OCI-LY7 (cell line): ENCODE results near the gene CACNG8. TPM values are rescaled to one million over a fixed set of nuclear protein-coding genes. Genes with fewer than 3 reads are reported as not detected.

Experiments
- BruUV-seq: library from RNA; stranded (reverse); fragments of 400-500 nt; replicated peaks from 2 replicates; lab custom pipeline; 2021; lab: Mats Ljungman, UMichigan
- CTCF ChIA-PET: fragments of 300-600 bp; sonication (Branson Sonifier 250); formaldehyde crosslinking; loops from one replicate; lab custom pipeline; 2022; ENCODE audit warnings: antibody characterized with exemption; ENCODE audit not compliant: unreplicated experiment; lab: Charles Lee
- POLR2A ChIA-PET: fragments of 300-600 bp; sonication (Branson Sonifier 250); formaldehyde crosslinking; loops from one replicate; lab custom pipeline; 2022; ENCODE audit warnings: antibody characterized with exemption; lab: Charles Lee
- DNase-seq: peaks from one replicate; pipeline ENCODE4 v3.0.0-alpha.2; 2015; ENCODE audit warnings: low spot score
- H2AFZ ChIP-seq: fragments of 200-600 bp; sonication (generic), shearing (Covaris generic); 2 replicates; pipeline ENCODE4 v1.6.1; 2014; ENCODE audit warnings: mild to moderate bottlenecking, antibody characterized with exemption, low read length, moderate library complexity
- H3K27ac ChIP-seq: fragments of 200-600 bp; sonication (generic); 2 replicates; pipeline ENCODE4 v1.5.1; 2014; ENCODE audit warnings: mixed run types, low read depth, mild to moderate bottlenecking, moderate library complexity, low read length, inconsistent platforms; ENCODE audit not compliant: poor library complexity, severe bottlenecking
- H3K36me3 ChIP-seq: fragments of 200-600 bp; sonication (generic); 2 replicates; pipeline ENCODE4 v1.6.1; 2014; ENCODE audit warnings: mild to moderate bottlenecking, antibody characterized with exemption, low read length, moderate library complexity, mixed read lengths; ENCODE audit not compliant: insufficient read depth
- H3K4me1 ChIP-seq: fragments of 200-600 bp; sonication (generic); 2 replicates; pipeline ENCODE4 v1.5.1; 2014; ENCODE audit warnings: mild to moderate bottlenecking, low read length; ENCODE audit not compliant: insufficient read depth, poor library complexity, severe bottlenecking
- H3K4me2 ChIP-seq: fragments of 200-600 bp; sonication (generic); 2 replicates; pipeline ENCODE4 v1.6.1; 2014; ENCODE audit warnings: mild to moderate bottlenecking, low read length
- H3K4me3 ChIP-seq: fragments of 200-600 bp; sonication (generic); 2 replicates; pipeline ENCODE4 v1.5.1; 2014; ENCODE audit warnings: mild to moderate bottlenecking, low read depth, low read length; ENCODE audit not compliant: poor library complexity, severe bottlenecking
- H3K79me2 ChIP-seq: fragments of 200-600 bp; sonication (generic); 2 replicates; pipeline ENCODE4 v1.6.1; 2016; ENCODE audit warnings: low read depth, mild to moderate bottlenecking, low read length, moderate library complexity, mixed read lengths; ENCODE audit not compliant: insufficient read depth
- H3K9me2 ChIP-seq: fragments of 200-600 bp; sonication (generic); 2 replicates; pipeline ENCODE4 v1.6.1; 2016; ENCODE audit warnings: mild to moderate bottlenecking, low read length, mixed read lengths; ENCODE audit not compliant: insufficient read depth
- H3K9me3 ChIP-seq: fragments of 200-600 bp; sonication (generic); 2 replicates; pipeline ENCODE4 v1.6.1; 2014; ENCODE audit warnings: mild to moderate bottlenecking, mixed run types, low read length, mixed read lengths
- H4K20me1 ChIP-seq: fragments of 200-600 bp; sonication (generic); 2 replicates; pipeline ENCODE4 v1.6.1; 2014; ENCODE audit warnings: mild to moderate bottlenecking, antibody characterized with exemption, low read length, moderate library complexity, mixed read lengths; ENCODE audit not compliant: insufficient read depth
- CTCF ChIP-seq: fragments of 200-600 bp; sonication (generic); conservative IDR thresholded peaks from 2 replicates; pipeline ENCODE4 v1.5.1; 2014; ENCODE audit warnings: mild to moderate bottlenecking, antibody characterized with exemption, low read length, moderate library complexity, mixed read lengths
- EZH2phosphoT487 ChIP-seq: fragments of 200-600 bp; sonication (generic); IDR thresholded peaks from 2 replicates; pipeline ENCODE4 v1.6.1; 2018; ENCODE audit warnings: low read depth, borderline replicate concordance, mild to moderate bottlenecking, mixed run types, antibody characterized with exemption, low read length, moderate library complexity, mixed read lengths
- intact Hi-C: fragments of 100-400 bp; cut with micrococcal nuclease; formaldehyde crosslinking; loops from one replicate; pipeline ENCODE4 v1.10.0; 2022; ENCODE audit not compliant: unreplicated experiment
- total RNA-seq, 2 experiments: library from RNA; depleted of rRNA in 1 of 2; stranded (reverse); fragments of >200 nt in 1 of 2; shearing (Covaris generic) in 1 of 2; gene quantifications; 2 replicates each; pipeline ENCODE4 v1.2.3, GENCODE V29; 2014 to 2022

The CACNG8 gene
- total RNA-seq, 2 experiments from 2014 or later: not detected

- peaks cover 16% of the 10 kb centered on the region for H3K4me1 ChIP-seq
- no peak overlapping the region for H3K4me3 ChIP-seq
- H4K20me1 ChIP-seq: no peaks in the 10 kb centered on the region
- H3K4me2 ChIP-seq: no peak overlapping the region
- ChIA-PET POLR2A (no interaction called here), CTCF (no interaction called here)
- no peak for DNase-seq
- no peaks in the 10 kb centered on the region for H3K9me2 ChIP-seq
- no peak for TF ChIP-seq EZH2phosphoT487
- H3K27ac ChIP-seq: no peak overlapping the region
- H3K9me3 ChIP-seq: no peaks in the 10 kb centered on the region
- no peaks in the 10 kb centered on the region for H3K36me3 ChIP-seq
- no peak overlapping the region for H2AFZ ChIP-seq
- intact Hi-C loops: no loop called here
- H3K79me2 ChIP-seq: no peaks in the 10 kb centered on the region
- no TSS peak for BruUV-seq
Measured at GRCh38 chr19:53993448-53993847, 30.7 kb downstream of the CACNG8 start.

GRCh38 chr19:53994811-53995210, 32.1 kb downstream of the CACNG8 start:
- Histone ChIP-seq H3K4me2 (no peak overlapping the region), H3K9me2 (no peaks in the 10 kb centered on the region), H4K20me1 (no peaks in the 10 kb centered on the region), H3K4me1 (peaks cover 11% of the 10 kb centered on the region), H2AFZ (no peak overlapping the region), H3K4me3 (no peak overlapping the region), H3K27ac (no peak overlapping the region), H3K36me3 (no peaks in the 10 kb centered on the region), H3K9me3 (no peaks in the 10 kb centered on the region), H3K79me2 (no peaks in the 10 kb centered on the region)
- TF ChIP-seq EZH2phosphoT487 (no peak), CTCF (no peak)
- POLR2A ChIA-PET: no interaction called here
- BruUV-seq: no TSS peak
- no peak for DNase-seq
- intact Hi-C loops: no loop called here
- CTCF ChIA-PET: no interaction called here

DNA sequence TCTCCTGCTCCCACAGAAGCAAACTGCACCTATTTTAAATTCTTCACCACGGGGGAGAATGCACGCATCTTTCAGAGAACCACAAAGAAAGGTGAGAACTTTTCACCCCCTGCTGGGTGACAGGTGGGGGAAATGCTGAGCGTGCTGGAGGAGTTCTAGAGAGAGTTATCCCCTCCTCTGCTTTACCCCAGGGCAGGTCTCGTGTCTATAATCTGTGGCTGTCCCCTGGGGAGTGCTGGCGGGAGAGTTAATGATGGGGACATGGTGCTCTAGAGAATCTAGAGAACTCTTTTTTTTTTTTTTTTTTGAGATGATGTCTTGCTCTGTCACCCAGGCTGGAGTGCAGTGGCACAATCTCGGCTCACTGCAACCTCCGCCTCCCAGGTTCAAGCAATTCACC, 35.5 kb downstream of the CACNG8 start:
- POLR2A ChIA-PET: no interaction called here
- Histone ChIP-seq H3K79me2 (no peaks in the 10 kb centered on the region), H3K9me2 (no peaks in the 10 kb centered on the region), H3K4me2 (no peak overlapping the region), H3K4me3 (no peak overlapping the region), H3K4me1 (no peaks in the 10 kb centered on the region), H2AFZ (no peak overlapping the region), H4K20me1 (no peaks in the 10 kb centered on the region), H3K36me3 (no peaks in the 10 kb centered on the region), H3K9me3 (no peaks in the 10 kb centered on the region), H3K27ac (no peak overlapping the region)
- no peak for DNase-seq
- intact Hi-C loops: no loop called here
- CTCF ChIA-PET: no interaction called here
- no peak for TF ChIP-seq CTCF
- no peak for TF ChIP-seq EZH2phosphoT487
- no TSS peak for BruUV-seq
